Measurements from ENCODE around the gene ABHD2. TPM values are rescaled to one million over a fixed set of nuclear protein-coding genes. Genes with fewer than 3 reads are reported as not detected.
A peak's percentile ranks its signal among the peaks of the same experiment; 100 is the strongest.
"Not testable (repeated sequence)": the region's sequence is repeated elsewhere in the genome, so short reads cannot be mapped to it uniquely, and the experiment has no call there.

Gene ABHD2
- total and polyA plus RNA-seq, 5 donors from 2014 or later = 18.7 to 67.8 (median 21.3) TPM

DNA sequence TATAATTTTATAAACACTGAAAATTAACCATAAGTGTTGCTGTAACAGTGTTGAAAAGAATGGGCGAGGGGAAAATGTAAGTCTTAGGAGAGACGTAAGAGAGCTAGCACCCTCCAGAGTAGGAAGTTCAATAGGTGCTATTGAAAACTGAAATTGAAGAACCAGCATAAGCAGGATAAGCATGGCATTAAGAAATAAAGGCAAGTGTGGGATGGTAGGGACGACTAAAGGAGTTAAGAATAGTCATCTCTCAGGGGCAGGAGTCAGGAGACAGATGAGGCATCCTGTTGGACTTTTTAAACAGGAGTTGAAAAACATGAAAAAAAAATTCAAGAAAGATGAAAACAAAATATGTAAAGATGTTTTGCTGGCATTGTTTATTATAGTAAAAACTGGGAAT is 43.5 kb downstream of the ABHD2 start:
- no peak overlapping the region for H3K4me3 Mint-ChIP-seq
- no peaks in the 10 kb centered on the region for H3K27me3 Mint-ChIP-seq
- ATAC-seq (ENCODE audit: low read depth in 2 of 2) (no peak), DNase-seq (no peak)
- no peak overlapping the region for H3K27ac ChIP-seq (ENCODE audit: insufficient read depth, low read length, poor library complexity, severe bottlenecking)
- peaks cover 16 to 31% (median 23%) of the 10 kb centered on the region in 4 donors for H3K4me1 Mint-ChIP-seq
- no peaks in the 10 kb centered on the region for H3K9me3 ChIP-seq (ENCODE audit: control insufficient read depth in 2 of 2, low read length in 2 of 2)
- H3K27ac Mint-ChIP-seq = no peak overlapping the region
- H3K4me1 ChIP-seq (ENCODE audit: control insufficient read depth, insufficient read depth, low read length, poor library complexity, severe bottlenecking) = no peaks in the 10 kb centered on the region
- H3K4me3 ChIP-seq (ENCODE audit: low read depth, low read length) = no peak overlapping the region
- H3K27me3 ChIP-seq (ENCODE audit: control insufficient read depth, insufficient read depth, low read length) = no peaks in the 10 kb centered on the region
- H3K36me3 ChIP-seq (ENCODE audit: control insufficient read depth, insufficient read depth, low read length) = peaks cover 20% of the 10 kb centered on the region
- peaks cover 27% of the 10 kb centered on the region for H3K36me3 Mint-ChIP-seq
- H3K9me3 Mint-ChIP-seq = no peaks in the 10 kb centered on the region

GRCh38 chr15:89132611-89133507 is 44.6 kb downstream of the ABHD2 start:
- Histone ChIP-seq H3K4me3 (ENCODE audit: low read depth, low read length) (no peak overlapping the region), H3K27me3 (ENCODE audit: control insufficient read depth, insufficient read depth, low read length) (no peaks in the 10 kb centered on the region), H3K4me1 (ENCODE audit: control insufficient read depth, insufficient read depth, low read length, poor library complexity, severe bottlenecking) (no peaks in the 10 kb centered on the region), H3K27ac (ENCODE audit: insufficient read depth, low read length, poor library complexity, severe bottlenecking) (no peak overlapping the region), H3K9me3 (ENCODE audit: control insufficient read depth in 2 of 2, low read length in 2 of 2) (no peaks in the 10 kb centered on the region), H3K36me3 (ENCODE audit: control insufficient read depth, insufficient read depth, low read length) (peaks cover 17% of the 10 kb centered on the region)
- Mint-ChIP-seq H3K27me3 (no peaks in the 10 kb centered on the region), H3K9me3 (no peaks in the 10 kb centered on the region), H3K4me1 (peaks cover 19 to 34% (median 25%) of the 10 kb centered on the region in 4 donors), H3K27ac (peak overlapping the region in 2 of 3 donors; percentile 30 to 85), H3K4me3 (no peak overlapping the region), H3K36me3 (peaks cover 36% of the 10 kb centered on the region)
- ATAC-seq (ENCODE audit: low read depth in 2 of 2) = no peak
- DNase-seq = no peak

GRCh38 chr15:89135387-89136077 is 47.3 kb downstream of the ABHD2 start:
- not testable (repeated sequence) for H3K27me3 ChIP-seq (ENCODE audit: control insufficient read depth, insufficient read depth, low read length); H3K27ac ChIP-seq (ENCODE audit: insufficient read depth, low read length, poor library complexity, severe bottlenecking); H3K9me3 ChIP-seq (ENCODE audit: control insufficient read depth in 2 of 2, low read length in 2 of 2); ATAC-seq (ENCODE audit: low read depth in 2 of 2); DNase-seq; H3K9me3 Mint-ChIP-seq; H3K4me1 ChIP-seq (ENCODE audit: control insufficient read depth, insufficient read depth, low read length, poor library complexity, severe bottlenecking); H3K4me3 ChIP-seq (ENCODE audit: low read depth, low read length); H3K4me3 Mint-ChIP-seq; H3K27me3 Mint-ChIP-seq
- Mint-ChIP-seq H3K36me3 (peaks cover 39% of the 10 kb centered on the region), H3K27ac (peak overlapping the region in 1 of 3 donors; percentile 14), H3K4me1 (peaks cover 20 to 37% (median 32%) of the 10 kb centered on the region in 4 donors)
- H3K36me3 ChIP-seq (ENCODE audit: control insufficient read depth, insufficient read depth, low read length) = peaks cover 16% of the 10 kb centered on the region

DNA sequence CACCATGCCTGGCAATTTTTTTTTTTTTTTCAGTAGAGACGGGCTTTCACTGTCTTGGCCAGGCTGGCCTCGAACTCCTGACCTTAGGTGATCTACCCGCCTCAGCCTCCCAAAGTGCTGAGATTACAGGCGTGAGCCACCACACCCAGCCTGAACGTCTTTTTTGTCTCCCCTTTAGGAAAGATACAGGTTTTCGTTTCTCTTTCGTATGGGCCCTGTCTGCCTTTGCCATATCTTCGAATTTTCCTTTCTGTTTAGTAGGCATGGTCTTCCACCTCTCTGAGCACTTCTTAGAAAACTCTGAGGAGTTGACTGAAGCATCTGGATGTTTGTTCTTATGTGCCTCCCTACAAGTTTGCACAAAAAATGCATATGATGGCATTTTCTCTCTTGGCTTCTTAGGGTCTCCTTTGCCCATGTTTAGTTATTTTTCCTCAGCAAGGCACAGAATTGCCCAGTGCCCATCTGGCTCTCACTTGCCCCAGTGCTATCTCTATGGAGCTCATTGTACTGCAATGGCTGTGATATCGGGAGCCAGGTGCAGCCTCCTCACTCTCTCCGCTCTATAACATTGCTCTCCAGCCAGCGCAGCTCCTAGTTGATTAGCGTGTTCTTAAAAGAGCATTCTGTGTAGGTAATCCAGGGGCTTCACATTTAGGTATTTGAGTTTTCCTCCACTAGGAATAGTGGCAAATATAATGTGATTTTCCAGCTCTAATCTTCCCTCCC is 48.0 kb downstream of the ABHD2 start:
- DNase-seq = no peak
- Mint-ChIP-seq H3K4me3 (no peak overlapping the region), H3K9me3 (no peaks in the 10 kb centered on the region), H3K27me3 (no peaks in the 10 kb centered on the region), H3K4me1 (peaks cover 18 to 32% (median 31%) of the 10 kb centered on the region in 4 donors), H3K27ac (peak overlapping the region in 2 of 3 donors; percentile 11 to 16), H3K36me3 (peaks cover 33% of the 10 kb centered on the region)
- Histone ChIP-seq H3K27me3 (ENCODE audit: control insufficient read depth, insufficient read depth, low read length) (no peaks in the 10 kb centered on the region), H3K4me3 (ENCODE audit: low read depth, low read length) (no peak overlapping the region), H3K36me3 (ENCODE audit: control insufficient read depth, insufficient read depth, low read length) (peaks cover 14% of the 10 kb centered on the region), H3K4me1 (ENCODE audit: control insufficient read depth, insufficient read depth, low read length, poor library complexity, severe bottlenecking) (no peaks in the 10 kb centered on the region), H3K9me3 (ENCODE audit: control insufficient read depth in 2 of 2, low read length in 2 of 2) (no peaks in the 10 kb centered on the region), H3K27ac (ENCODE audit: insufficient read depth, low read length, poor library complexity, severe bottlenecking) (no peak overlapping the region)
- no peak for ATAC-seq (ENCODE audit: low read depth in 2 of 2)

- Mint-ChIP-seq H3K36me3 (peaks cover 27% of the 10 kb centered on the region), H3K4me1 (peaks cover 11 to 32% (median 24%) of the 10 kb centered on the region in 4 donors), H3K27me3 (no peaks in the 10 kb centered on the region), H3K9me3 (no peaks in the 10 kb centered on the region), H3K27ac (peak overlapping the region; percentile 4 to 75 (median 16)), H3K4me3 (no peak overlapping the region)
- H3K27me3 ChIP-seq (ENCODE audit: control insufficient read depth, insufficient read depth, low read length) = no peaks in the 10 kb centered on the region
- peak in 1 of 3 donors; percentile 22 for DNase-seq
- H3K4me3 ChIP-seq (ENCODE audit: low read depth, low read length) = no peak overlapping the region
- peaks cover 10% of the 10 kb centered on the region for H3K36me3 ChIP-seq (ENCODE audit: control insufficient read depth, insufficient read depth, low read length)
- no peaks in the 10 kb centered on the region for H3K4me1 ChIP-seq (ENCODE audit: control insufficient read depth, insufficient read depth, low read length, poor library complexity, severe bottlenecking)
- H3K9me3 ChIP-seq (ENCODE audit: control insufficient read depth in 2 of 2, low read length in 2 of 2) = no peaks in the 10 kb centered on the region
- no peak for ATAC-seq (ENCODE audit: low read depth in 2 of 2)
- H3K27ac ChIP-seq (ENCODE audit: insufficient read depth, low read length, poor library complexity, severe bottlenecking) = no peak overlapping the region
Observed at GRCh38 chr15:89136818-89137772, 48.8 kb downstream of the ABHD2 start.

DNA sequence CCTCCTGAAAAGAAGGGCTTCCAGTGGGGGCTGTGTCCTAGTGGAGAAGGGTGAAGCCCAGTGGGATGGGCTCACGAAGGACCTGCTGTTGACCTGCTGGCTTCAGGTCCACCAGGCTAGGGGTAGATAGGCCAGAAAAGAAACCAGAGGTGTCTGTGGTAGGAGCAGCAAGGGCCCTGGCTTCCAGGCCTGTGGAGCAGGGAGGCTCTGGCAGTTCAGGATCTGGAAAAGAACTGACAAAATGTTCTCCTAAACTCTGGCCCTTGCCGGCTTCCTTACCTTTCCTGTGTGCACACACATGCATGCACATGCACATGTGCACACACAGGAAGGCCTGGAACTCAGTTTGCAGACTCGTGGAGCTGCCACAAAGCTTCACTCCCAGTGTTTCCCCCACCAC is 49.7 kb downstream of the ABHD2 start:
- no peak for DNase-seq
- Histone ChIP-seq H3K27me3 (ENCODE audit: control insufficient read depth, insufficient read depth, low read length) (no peaks in the 10 kb centered on the region), H3K4me1 (ENCODE audit: control insufficient read depth, insufficient read depth, low read length, poor library complexity, severe bottlenecking) (no peaks in the 10 kb centered on the region), H3K27ac (ENCODE audit: insufficient read depth, low read length, poor library complexity, severe bottlenecking) (no peak overlapping the region), H3K36me3 (ENCODE audit: control insufficient read depth, insufficient read depth, low read length) (peaks cover 14% of the 10 kb centered on the region), H3K9me3 (ENCODE audit: control insufficient read depth in 2 of 2, low read length in 2 of 2) (no peaks in the 10 kb centered on the region), H3K4me3 (ENCODE audit: low read depth, low read length) (no peak overlapping the region)
- ATAC-seq (ENCODE audit: low read depth in 2 of 2) = no peak
- Mint-ChIP-seq H3K4me3 (no peak overlapping the region), H3K4me1 (peaks cover 10 to 34% (median 23%) of the 10 kb centered on the region in 4 donors), H3K27ac (peak overlapping the region; percentile 14 to 75 (median 55)), H3K36me3 (peaks cover 27% of the 10 kb centered on the region), H3K9me3 (no peaks in the 10 kb centered on the region), H3K27me3 (no peaks in the 10 kb centered on the region)

Data from CD4-positive, CD25-positive, alpha-beta regulatory T cell (primary cell).